ENCODE results near the gene LYPD6B.

The LYPD6B gene

GRCh38 chr2:149167001-149167780 is 128.7 kb downstream of the LYPD6B start:
- DNase-seq = peak; percentile 75

- DNase-seq = no peak
Measured at GRCh38 chr2:149167941-149168340, 129.4 kb downstream of the LYPD6B start.

- no peak for DNase-seq
Measured at GRCh38 chr2:149169656-149170055, 131.2 kb downstream of the LYPD6B start.

- DNase-seq = no peak
Measured at GRCh38 chr2:149170156-149170555, 131.7 kb downstream of the LYPD6B start.

GRCh38 chr2:149170911-149171310 is 132.4 kb downstream of the LYPD6B start:
- no peak for DNase-seq

- DNase-seq = no peak
Measured at GRCh38 chr2:149173220-149173619, 134.7 kb downstream of the LYPD6B start.

- no peak for DNase-seq
Measured at GRCh38 chr2:149175956-149176355, 137.5 kb downstream of the LYPD6B start.

GRCh38 chr2:149178612-149179011 is 140.1 kb downstream of the LYPD6B start:
- no peak for DNase-seq

- DNase-seq = peak; percentile 63
Measured at GRCh38 chr2:149180226-149180875, 141.9 kb downstream of the LYPD6B start.

GRCh38 chr2:149183187-149183586 is 144.7 kb downstream of the LYPD6B start:
- no peak for DNase-seq

GRCh38 chr2:149184991-149185390 is 146.5 kb downstream of the LYPD6B start:
- DNase-seq = no peak

- DNase-seq = no peak
Measured at GRCh38 chr2:149185942-149186490, 147.5 kb downstream of the LYPD6B start.

- no peak for DNase-seq
Measured at GRCh38 chr2:149187057-149187456, 148.6 kb downstream of the LYPD6B start.

GRCh38 chr2:149188291-149188690 is 149.8 kb downstream of the LYPD6B start:
- DNase-seq = peak; percentile 25

GRCh38 chr2:149189769-149190168 is 151.3 kb downstream of the LYPD6B start:
- no peak for DNase-seq

GRCh38 chr2:149191915-149192314 is 153.4 kb downstream of the LYPD6B start:
- DNase-seq = no peak

GRCh38 chr2:149192427-149192826 is 153.9 kb downstream of the LYPD6B start:
- peak; percentile 74 for DNase-seq

GRCh38 chr2:149200109-149200520 is 161.6 kb downstream of the LYPD6B start:
- DNase-seq = peak; percentile 64

GRCh38 chr2:149204686-149205085 is 166.2 kb downstream of the LYPD6B start:
- no peak for DNase-seq

GRCh38 chr2:149205143-149205542 is 166.6 kb downstream of the LYPD6B start:
- no peak for DNase-seq

- no peak for DNase-seq
Measured at GRCh38 chr2:149213764-149214493, 175.4 kb downstream of the LYPD6B start.

GRCh38 chr2:149218497-149218896 is 180.0 kb downstream of the LYPD6B start:
- DNase-seq = no peak

GRCh38 chr2:149219856-149220255 is 181.4 kb downstream of the LYPD6B start:
- DNase-seq = no peak
